Stimulated activated CD8-positive, alpha-beta memory T cell treated with anti-CD3 and anti-CD28 coated beads, Interleukin-2, amount 100 ng/mL, for 1 hour (primary cell): Measurements from ENCODE around the gene MEF2D.

ENCODE experiments used
- DNase-seq, 2 donors: peaks; one replicate each; pipeline ENCODE4 v3.0.0-alpha.2; 2020; ENCODE audit warnings: low read depth in 2 of 2

The MEF2D gene

DNA sequence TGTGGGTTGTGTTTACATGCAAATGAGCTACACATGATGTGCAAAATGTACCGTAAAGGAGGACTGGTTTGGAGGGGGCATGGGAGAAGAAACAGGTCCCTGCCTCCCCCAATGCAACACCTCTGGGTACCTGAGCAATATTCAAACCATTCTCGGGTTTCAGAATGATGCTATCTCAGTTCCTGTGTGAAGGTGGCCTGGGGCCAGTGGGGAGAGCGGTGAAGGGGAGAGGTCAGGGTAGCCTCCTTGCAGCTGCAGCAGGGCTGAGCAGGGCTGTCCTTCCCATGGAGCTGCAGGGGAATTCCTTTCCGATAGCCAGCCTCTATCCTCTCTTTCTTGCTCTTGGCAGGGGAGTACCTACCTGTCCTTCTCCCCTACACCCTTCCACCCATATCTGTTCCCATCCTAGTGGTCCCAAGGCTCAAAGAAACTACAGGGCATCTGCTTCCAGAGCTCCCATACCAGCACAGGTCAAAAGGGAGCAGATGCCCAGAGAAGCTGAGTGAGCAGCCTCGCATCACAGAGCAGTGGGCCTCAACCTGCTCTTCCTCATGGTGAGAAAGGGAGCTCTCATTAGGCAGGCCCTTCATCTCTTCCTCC is 11.9 kb downstream of the MEF2D start:
- no peak for DNase-seq

DNA sequence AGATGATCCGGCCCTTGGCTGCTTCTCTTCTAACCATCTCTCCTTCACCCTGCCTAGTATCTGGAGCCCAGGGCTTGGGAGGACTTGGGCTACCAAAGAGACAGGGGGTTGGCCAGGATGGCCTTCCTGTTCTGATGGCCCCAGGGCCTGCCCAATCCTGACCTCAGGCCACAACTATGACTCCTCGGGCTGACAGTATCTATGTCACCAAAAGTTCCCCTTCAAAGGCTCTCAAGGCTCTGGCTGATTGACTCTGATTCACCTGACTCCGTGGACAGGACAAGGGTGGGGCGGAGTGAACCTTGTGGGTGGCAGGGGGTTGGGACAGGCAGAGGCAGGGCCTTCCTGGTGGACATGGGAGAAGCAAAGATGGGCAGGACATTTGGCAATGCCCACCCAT is 12.7 kb downstream of the MEF2D start:
- no peak for DNase-seq

DNA sequence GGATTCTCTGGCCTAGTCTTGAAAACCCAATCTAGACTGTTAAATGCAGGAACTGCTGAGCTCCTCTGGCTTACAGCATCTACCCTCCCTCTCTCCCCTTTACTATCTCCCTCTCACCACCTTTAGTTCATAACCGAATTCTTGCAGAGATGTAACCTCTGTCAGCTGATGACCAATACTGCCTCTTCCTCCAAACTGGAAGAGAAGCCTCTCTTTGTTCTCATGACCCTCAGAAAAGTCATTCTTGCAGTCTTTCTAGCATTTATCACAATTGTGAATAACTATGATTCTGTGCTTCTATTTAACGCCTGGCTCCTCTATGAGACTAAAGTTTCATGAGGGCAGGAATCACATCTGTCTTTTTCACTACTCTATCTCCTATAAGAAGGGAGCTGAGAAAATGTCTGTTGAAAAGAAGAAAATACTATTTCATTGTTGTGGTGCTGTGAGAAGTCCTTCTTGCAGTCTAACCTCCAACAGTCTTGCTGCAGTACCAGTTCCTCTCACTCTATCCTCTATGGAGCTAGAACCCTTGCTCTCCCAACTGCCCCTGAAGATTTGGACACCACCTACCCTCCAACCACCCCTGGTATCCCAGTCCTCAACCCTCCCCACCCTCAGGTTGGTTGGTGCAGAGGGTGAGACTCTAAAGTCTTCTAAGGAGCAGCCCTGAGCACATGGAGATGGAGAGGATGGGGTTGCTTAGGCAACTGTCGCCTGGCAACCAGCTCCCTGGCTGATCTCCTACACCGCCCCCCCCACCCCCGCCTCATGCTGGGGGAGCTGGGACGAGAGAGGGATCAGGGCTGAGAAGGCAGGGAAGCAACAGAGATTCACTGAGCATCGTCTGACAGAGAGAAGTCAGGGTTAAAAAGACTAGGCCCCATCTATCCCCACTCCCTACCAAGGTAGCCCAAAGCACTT is 13.9 kb downstream of the MEF2D start:
- DNase-seq = no peak

DNA sequence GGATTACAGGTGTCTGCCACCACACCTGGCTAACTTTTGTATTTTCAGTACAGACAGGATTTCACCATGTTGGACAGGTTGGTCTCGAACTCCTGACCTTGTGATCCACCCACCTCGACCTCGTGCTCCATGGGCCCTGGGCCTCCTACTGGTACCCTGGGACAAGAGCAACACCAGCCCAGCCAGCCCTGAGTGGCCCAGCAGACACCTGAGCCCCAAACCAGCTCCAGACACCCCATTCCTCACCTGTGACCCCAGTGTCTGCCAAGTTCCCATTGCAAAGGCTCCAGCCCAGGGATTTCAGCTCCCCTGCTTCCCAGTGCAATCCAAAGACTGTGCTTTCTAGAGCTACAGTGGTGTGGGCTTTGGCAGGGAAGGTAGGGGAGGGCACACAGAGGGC is 14.6 kb downstream of the MEF2D start:
- no peak for DNase-seq

DNA sequence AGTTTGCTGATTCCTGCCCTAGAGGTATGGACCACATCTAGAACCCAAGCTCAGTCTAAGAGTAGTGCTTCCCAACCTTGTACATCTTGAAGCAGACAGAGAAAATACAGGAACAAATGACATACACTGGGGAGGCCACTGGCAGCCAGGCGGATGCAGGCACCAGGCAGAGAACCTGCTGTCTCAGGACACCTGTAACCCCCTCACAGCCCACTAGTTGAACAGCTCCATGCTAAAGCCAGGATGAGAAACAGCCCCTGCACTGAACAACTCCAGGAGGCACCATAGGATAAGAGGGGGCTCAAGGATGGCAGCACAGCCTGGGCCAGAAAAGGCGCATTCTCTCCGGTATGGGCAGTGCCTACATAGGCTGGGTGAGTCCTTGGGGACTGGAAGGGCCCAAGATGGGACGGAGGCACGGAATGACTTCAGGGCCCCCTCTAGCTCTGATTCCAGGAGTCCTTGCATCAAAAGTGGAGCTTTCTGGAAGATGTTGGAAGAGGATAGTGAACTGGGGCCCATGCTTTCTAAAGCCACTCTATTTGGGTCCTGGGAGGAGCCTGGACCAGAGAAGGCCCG is 16.0 kb downstream of the MEF2D start:
- no peak for DNase-seq

DNA sequence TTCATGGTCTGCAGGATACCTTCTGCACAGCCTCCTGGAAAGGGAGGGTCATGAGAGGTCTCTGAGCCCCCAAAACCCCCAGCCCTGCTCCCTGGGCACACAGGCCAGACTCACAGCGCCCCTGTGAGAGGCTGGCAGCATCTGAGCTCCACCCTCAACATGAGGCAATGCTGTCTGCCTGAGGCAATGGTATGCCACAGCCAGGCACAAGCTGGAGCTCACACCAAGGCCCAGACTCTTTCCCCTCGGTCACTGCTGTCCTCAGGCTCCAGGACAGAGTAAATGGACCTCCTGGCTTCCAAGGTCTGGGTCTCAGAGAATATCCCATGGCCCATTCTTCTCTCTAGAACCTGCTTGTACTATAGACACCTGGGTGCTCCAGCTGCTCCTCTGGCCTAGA is 17.2 kb downstream of the MEF2D start:
- no peak for DNase-seq

DNA sequence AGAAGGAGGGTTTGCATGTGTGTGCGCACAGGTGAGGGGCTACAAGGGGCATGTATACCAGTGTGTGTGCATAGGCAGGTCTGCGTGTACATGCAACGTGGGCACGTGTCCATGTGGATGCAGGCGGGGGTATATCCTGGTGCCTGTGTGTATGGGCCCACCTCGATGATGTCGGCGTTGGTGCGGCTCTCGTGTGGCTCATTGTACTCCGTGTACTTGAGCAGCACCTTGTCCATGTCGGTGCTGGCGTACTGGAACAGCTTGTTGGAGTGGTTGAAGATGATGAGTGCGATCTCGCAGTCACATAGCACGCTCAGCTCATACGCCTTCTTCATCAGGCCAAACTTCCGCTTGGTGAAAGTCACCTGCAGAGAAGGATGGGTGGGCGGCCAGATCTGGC is 18.3 kb downstream of the MEF2D start:
- no peak for DNase-seq

DNA sequence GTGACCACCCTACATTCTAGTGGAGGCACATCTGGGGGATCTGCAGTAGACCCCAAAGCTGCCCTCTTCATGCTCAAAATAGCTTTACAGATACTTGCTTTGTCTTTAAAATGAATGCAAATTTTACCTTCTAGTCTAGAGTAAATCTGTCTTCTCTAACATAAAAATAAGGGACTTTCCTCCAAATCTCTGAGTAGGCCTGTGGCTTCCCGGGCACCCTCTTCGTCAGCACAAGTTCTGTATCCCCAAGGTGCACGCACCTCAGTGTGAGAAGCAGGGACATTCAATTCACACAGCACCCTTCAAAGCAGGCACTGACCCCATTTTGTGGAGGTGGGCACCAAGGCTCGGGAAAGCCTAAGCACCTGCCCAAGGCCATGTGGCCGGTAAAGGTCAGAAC is 19.0 kb downstream of the MEF2D start:
- no peak for DNase-seq

DNA sequence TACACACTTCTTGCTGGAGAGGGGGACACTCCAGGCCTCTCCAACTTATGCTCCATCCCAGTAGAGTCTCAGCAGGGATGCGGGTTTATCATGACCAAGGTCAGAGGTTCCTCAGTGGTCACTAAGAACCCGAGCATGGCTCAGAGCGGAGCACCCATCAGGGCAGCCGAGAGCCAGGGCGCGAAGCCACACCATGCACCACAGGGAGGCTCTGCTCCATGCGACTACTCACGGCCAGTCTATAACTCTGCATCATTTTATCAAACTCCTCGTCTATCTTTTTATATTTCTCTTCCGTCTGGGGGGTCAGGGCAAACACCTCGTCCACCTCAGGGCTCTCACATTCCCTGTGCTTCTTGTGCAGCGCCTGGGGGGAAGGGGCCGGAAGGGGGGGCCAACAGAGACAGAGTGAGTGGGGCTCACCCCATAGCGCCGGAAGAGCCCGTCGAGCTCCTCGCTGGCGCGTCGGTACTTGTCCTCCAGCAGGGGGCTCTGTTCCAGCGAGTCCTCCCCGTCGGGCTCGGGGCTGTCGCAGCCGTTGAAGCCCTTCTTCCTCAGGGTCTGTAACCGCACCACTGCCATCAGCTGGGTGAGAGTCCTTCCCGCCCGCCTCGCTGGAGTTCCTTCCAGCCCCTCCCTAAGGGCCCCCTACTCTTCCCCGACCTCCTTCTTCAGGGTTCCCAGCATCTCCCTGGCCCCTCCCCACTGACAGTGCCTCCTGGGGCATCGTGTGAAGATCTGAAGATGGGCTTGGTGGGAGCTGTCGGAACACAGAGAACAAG is 20.0 kb downstream of the MEF2D start:
- DNase-seq = peak; percentile 55 to 67

DNA sequence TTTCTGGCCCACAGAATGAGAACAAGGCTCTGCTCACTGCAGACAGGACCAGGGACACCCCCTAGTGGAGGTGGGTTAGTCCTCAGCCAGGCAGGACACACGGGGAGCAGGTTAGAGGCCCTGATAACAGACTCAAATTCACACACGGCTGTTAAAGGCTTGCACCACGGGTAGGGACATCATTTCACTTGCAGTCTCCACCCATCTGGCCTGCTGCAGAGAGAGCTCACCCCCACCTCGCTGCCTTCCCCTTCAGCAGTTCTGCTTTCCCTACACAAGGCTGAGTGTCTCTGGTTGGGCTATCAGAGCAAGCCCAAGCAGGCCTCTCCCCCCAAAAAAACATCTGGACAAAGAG is 20.6 kb downstream of the MEF2D start:
- no peak for DNase-seq

DNA sequence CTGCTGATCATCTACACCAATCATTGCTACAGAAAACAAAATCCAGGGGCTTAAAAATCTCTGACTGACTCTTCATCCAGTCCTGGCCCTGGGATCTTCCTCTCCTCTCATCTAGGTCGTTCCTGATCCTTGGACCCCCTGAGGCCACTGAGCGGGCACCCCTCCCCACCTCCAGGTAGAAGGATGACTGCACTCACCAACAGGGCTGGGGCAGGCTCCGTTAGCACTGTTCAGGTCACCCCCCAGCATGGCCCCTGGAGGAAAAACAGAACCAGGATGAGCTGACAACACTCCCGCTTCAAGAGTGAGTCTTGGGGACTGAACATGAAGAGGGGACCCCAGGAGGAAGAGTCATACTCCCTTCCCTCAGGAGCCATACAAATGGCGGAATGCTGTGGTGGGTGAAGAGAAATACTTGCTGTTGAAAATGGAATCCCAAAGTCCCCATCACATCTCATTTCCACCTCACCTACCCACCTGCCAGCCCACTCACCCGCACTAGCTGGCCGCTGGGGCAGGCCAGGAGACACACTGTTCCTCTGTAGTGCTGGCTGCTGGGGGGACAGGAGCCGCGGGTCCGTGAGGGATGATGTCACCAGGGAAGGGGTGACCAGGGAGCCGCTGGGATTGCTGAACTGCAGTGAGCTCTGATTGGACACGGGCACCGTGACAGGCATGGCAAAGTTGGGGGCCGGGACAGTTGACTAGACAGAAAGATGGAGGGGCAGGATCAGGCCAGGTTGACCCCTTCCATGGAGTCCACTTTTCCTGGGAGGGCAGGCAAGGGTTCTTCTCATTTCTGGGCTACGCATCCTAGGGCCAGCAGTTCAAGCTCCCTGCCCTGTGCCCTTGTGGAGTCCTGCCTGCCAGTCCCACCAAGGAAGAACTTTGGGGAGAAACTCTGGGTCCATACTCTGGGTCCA is 21.2 kb downstream of the MEF2D start:
- DNase-seq = no peak

DNA sequence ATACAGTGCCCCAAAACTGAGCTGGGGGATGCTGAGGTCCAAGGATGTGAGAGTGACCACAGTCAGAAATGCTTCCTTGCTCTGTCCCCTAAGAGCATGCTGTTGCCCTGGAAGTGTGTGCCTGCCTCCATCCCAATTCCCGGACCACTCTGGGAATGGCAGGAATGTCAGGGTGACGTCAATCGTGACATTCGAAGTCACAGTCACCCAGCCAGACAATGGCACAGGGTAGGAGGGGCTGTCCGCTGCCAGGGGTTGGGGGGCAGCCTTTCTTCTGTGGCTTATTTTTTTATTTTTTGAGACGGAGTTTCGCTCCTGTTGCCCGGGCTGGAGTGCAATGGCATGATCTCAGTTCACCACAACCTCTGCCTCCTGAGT is 22.3 kb downstream of the MEF2D start:
- DNase-seq = no peak

DNA sequence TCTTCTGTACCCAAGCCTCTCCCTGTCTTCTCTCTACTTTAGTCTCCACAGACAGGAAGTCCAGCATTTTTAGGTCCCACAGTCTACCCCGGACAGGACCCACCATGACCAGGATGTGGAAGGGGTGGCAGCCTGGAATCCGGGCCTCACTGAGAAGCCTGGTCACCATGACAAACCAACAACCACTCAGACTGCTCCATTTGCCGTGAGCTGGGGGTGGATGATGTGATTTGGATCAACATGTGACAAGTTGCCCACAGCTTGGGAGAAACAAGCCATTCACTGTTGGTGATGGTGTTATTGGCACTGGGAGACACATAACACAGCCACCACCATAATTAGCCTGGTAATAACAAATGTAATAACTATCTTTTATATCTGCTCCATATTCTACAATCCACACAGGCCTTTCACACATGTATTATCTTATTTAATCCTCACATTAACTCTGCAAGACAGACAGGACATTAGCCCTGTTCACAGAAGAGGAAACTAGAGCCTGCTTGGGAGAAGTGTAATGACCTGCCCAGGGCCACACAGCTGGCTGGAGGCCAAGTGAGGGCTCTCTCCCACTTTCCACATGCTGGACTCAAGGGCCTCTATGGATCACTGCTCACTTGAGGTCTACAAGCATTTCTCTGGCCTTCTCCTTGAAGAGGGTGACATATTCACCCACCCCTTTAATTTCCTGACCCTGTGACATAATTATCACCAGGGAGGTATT is 22.9 kb downstream of the MEF2D start:
- DNase-seq = no peak

DNA sequence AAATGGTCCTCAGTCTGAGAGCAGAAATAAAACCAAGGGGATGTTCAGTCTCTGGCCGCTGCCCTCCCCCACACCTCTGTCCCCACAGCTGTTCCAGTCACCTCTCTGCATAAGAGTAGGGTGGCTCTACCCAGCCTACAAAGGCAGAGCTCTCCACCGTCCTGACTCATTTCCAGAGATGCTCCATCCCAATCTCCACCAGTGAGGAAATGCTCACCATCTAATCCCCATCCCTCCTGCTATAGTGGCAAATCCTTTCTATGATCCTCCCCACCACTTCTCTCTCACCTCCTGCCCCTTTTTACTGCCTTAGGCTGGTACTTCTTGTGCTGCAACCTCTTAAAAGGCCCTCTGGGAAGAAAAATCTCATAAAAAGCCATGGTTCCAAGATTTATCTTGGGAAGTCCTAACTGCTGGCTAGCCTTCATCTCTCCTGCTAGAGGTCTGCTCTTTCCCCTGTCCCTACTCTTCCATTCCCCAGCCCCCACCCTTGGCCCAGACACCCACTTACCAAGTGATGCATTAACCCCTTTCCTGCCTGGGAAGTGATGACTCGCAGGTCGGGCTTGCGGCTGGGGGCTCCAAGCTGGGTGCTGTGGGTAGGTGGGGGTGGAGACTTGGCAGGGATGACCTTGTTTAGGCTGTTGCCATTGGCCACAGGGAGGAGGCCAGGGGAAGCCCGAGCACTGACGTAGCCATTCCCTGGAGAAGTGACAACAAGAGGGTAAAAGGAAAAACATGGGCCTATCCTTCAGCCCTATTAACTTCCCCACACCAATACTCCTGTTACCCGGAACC is 23.9 kb downstream of the MEF2D start:
- DNase-seq = no peak

DNA sequence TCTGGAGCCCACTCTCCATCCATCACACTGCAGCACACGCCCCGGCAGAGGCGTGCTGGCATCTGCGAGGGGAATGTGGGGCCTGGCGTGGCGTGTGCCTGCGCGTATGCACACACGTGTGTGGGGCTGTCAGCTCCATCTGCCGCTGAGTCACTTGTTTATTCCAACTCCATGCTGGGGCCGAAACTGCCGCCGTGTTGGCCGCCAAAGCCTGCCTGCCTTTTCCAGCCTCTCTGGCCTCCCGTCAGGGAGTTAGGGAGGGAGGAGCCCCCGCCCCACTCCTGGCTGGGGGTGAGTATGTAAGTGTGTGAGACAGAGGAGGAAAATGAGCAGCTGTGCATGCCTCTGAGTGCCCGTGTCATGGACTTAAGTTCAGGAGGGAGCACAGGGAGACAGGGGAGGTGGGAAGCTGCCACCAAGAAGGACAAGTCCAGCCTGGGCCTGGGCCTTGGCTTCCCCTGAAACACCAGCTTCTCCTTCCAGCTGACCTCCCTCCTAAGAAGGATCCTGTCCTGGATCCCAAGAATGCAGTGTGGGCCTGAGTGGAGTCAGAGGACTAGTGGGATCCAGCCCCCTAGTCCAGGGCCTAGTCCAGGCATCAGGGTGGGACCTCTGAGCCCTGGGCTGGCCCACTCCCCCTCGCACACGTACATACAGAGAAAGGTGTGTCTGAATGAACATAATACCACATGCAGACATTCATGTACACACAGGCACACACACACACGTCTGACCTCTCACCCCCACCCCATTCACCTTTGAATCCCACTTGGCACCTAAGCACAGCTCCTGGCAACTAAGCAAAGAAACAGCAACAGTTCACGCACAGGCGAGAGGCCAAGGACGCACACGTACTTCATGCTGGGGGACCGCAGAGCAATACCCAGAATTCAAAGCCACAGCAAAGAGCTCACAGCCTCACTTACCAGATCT is 24.7 kb downstream of the MEF2D start:
- DNase-seq = no peak

DNA sequence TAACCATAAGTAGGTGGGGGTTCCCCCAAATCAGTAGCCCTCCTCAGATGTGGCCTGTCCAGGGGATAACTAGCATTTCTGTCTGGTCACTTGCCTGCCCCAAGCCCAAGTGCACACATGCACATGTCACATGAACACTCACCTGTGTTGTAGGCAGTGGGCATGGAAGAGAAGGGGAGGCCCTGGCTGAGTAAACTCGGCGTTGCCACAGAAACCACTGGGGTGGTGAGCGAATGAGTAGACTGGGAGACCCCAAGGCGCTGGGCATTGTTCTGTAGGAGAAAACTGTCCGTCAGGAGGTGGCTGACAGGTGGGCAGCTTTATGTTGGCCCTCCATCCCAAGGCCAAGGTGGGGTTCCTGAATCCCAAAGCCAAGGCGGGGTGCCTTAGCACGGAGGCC is 25.6 kb downstream of the MEF2D start:
- DNase-seq = no peak

DNA sequence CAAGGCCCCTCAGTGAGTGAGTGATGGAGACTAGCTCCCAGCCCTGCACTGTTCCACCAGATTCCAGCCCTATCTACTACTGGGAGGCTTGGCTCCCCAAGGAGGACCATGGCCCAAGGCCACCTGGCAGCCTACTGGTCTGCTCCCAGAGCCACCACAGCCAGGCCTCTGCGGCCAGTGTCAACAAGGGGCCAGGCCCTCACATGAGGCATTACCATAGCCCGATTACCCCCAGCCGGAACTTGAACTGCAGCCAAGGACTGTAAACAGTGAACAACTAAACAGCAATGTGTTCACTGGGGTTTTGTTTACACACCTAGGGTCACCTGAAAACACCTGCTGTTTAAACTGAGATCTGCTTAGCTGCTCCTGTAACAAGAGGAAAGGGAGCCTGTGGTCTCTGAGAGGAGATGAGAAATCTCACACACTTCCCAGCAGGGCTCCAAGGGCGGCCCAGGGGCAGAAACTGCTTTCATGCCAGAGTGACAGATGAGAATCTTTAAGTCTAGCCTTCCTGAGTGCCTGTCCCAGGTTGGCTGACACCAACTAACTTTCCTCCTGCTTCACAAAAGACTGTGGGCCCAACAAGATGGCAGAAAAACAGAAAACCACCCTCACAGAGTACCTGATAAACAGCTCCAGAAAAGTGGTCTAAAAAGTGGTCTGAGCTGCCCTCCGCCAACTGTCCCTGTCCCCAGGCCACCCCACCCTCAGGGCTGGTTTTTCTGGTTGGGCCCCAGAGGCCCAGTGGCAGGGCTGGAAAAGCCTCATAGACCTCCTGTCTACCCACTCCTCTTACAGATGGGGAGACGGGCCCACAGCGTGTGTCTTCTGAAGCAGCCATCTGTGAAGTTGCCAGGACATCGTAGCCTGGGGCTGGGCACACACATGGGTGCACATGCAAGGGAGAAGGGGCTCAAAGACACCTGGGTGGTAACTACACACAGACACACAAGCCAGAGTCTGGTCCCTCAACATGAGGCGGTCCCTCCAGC is 28.8 kb downstream of the MEF2D start:
- DNase-seq = no peak
